Upper lobe of left lung (tissue), 4 donors: ENCODE data around the gene HBS1L.

Experiments used
- POLR2A ChIP-seq, 4 donors: fragments of 450-650 bp; IDR thresholded peaks; one replicate each; pipeline ENCODE4 v1.5.1; 2016 to 2017; ENCODE audit warnings: antibody characterized with exemption in 4 of 4, mild to moderate bottlenecking in 2 of 4
- TF ChIP-seq, protein P1 (sequence below), 6 experiments: fragments of 450-650 bp in 4 of 6; fragments of 200-600 bp in 2 of 6; sonication (generic) in 2 of 6; IDR thresholded peaks; one replicate each; pipeline ENCODE4 v1.5.1; 2016 to 2019; ENCODE audit warnings: antibody characterized with exemption in 6 of 6

DNA sequence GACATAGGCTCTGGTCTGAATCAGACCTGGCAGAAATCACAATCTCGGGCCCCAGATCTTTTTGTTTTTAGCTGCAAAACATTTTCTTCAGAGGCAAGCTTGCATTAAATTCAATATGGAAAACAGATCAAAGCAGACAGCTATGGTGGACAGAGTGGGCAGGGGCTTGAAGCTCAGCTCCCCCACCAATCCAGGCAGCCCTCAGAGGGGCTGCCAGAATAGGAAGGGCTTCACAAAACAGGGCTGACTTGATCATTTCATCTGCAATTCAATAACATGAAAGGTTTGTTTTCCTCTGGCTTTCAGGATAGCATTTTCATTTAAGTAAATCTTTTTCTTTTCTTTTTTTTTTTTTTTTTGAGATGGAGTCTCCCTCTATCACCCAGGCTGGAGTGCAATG, 55.5 kb downstream of the HBS1L start:
- no peak for TF ChIP-seq POLR2A (IDR thresholded peaks at IDR 0.05)
- TF ChIP-seq, protein P1, sequence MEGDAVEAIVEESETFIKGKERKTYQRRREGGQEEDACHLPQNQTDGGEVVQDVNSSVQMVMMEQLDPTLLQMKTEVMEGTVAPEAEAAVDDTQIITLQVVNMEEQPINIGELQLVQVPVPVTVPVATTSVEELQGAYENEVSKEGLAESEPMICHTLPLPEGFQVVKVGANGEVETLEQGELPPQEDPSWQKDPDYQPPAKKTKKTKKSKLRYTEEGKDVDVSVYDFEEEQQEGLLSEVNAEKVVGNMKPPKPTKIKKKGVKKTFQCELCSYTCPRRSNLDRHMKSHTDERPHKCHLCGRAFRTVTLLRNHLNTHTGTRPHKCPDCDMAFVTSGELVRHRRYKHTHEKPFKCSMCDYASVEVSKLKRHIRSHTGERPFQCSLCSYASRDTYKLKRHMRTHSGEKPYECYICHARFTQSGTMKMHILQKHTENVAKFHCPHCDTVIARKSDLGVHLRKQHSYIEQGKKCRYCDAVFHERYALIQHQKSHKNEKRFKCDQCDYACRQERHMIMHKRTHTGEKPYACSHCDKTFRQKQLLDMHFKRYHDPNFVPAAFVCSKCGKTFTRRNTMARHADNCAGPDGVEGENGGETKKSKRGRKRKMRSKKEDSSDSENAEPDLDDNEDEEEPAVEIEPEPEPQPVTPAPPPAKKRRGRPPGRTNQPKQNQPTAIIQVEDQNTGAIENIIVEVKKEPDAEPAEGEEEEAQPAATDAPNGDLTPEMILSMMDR (IDR thresholded peaks at IDR 0.05): no peak
